GM12878 (cell line): ENCODE measurements around the gene SNCA.

ENCODE experiments used
- CBFB ChIP-seq: IDR thresholded peaks from 2 replicates; pipeline ENCODE4 v1.6.1; 2016; ENCODE audit warnings: antibody characterized with exemption, low read depth
- CTCF ChIP-seq, 3 experiments: IDR thresholded peaks in 2 of 3; conservative IDR thresholded peaks in 1 of 3; 2 replicates each; pipeline ENCODE4 v1.5.1; 2011; ENCODE audit warnings: low read depth in 3 of 3, low read length in 3 of 3, mild to moderate bottlenecking in 3 of 3, control low read depth in 2 of 3, moderate library complexity in 2 of 3, inconsistent platforms in 1 of 3, mixed read lengths in 1 of 3; ENCODE audit not compliant: control insufficient read depth in 2 of 3, insufficient read depth in 1 of 3; ENCODE audit errors: extremely low read depth in 1 of 3
- DPF2 ChIP-seq: fragments of 450-650 bp; IDR thresholded peaks from 2 replicates; pipeline ENCODE4 v1.6.1; 2017; ENCODE audit warnings: mild to moderate bottlenecking
- EZH2 ChIP-seq: IDR thresholded peaks from 2 replicates; pipeline ENCODE4 v1.6.1; 2012; ENCODE audit warnings: low read depth, mild to moderate bottlenecking, control low read depth, inconsistent platforms, low read length, borderline replicate concordance; ENCODE audit not compliant: control insufficient read depth
- MYC ChIP-seq: IDR thresholded peaks from 2 replicates; pipeline ENCODE4 v1.6.1; 2011; ENCODE audit warnings: mild to moderate bottlenecking, low read length, moderate library complexity, inconsistent platforms; ENCODE audit not compliant: insufficient read depth, insufficient replicate concordance, insufficient read length, severe bottlenecking
- NRF1 ChIP-seq: conservative IDR thresholded peaks from 2 replicates; pipeline ENCODE4 v1.6.1; 2011; ENCODE audit warnings: mild to moderate bottlenecking, low read depth, low read length, improper control_type of control experiment
- POLR2AphosphoS2 ChIP-seq: IDR thresholded peaks from 2 replicates; pipeline ENCODE4 v1.6.1; 2011; ENCODE audit warnings: low read depth, mild to moderate bottlenecking, low read length, improper control_type of control experiment, moderate library complexity
- POLR2AphosphoS5 ChIP-seq: IDR thresholded peaks from 2 replicates; pipeline ENCODE4 v1.6.1; 2011; ENCODE audit warnings: mild to moderate bottlenecking, low read length, inconsistent platforms
- RAD51 ChIP-seq: fragments of 450-650 bp; IDR thresholded peaks from 2 replicates; pipeline ENCODE4 v1.6.1; 2016; ENCODE audit warnings: moderate library complexity, mild to moderate bottlenecking, inconsistent platforms
- SMAD1 ChIP-seq: fragments of 450-650 bp; IDR thresholded peaks from 2 replicates; pipeline ENCODE4 v1.6.1; 2018; ENCODE audit warnings: mild to moderate bottlenecking, low read depth; ENCODE audit not compliant: partially characterized antibody
- SUPT20H ChIP-seq: IDR thresholded peaks from 2 replicates; pipeline ENCODE4 v1.6.1; 2011; ENCODE audit warnings: low read depth, mild to moderate bottlenecking, low read length, moderate library complexity, borderline replicate concordance; ENCODE audit not compliant: control insufficient read depth
- TARDBP ChIP-seq: IDR thresholded peaks from 2 replicates; pipeline ENCODE4 v1.6.1; 2016; ENCODE audit warnings: borderline replicate concordance
- USF1 ChIP-seq: IDR thresholded peaks from 2 replicates; pipeline ENCODE4 v1.6.1; 2011; ENCODE audit warnings: borderline replicate concordance, low read depth, mild to moderate bottlenecking, moderate library complexity, mixed read lengths, low read length; ENCODE audit not compliant: insufficient read depth; ENCODE audit errors: extremely low read length
- TF ChIP-seq, protein P1 (sequence below): fragments of 450-650 bp; IDR thresholded peaks from 2 replicates; pipeline ENCODE4 v1.6.1; 2017; ENCODE audit warnings: mild to moderate bottlenecking

DNA sequence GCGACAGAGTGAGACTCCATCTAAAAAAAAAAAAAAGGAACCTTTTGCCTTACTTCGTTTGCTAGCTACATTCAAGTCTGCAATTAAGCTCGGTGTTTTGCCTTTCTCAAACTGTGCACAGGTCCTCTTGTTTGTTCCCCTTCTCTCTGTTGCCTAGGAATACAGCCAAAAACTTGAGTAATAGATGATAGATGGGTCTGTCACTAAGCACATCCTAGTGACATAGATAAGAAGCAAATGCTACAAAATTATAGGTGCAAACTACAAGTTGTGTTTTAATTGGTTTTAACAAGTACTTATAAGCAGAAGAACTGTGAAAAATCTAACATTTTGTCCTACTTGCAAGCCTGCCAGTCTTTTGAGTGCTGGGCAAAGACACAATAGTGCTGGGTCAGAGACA, 95.2 kb downstream of the SNCA start:
- TF ChIP-seq NRF1 (no peak), RAD51 (no peak), USF1 (no peak), MYC (no peak), EZH2 (no peak), POLR2AphosphoS5 (no peak), CTCF (IDR thresholded peaks at IDR 0.05 in 2 of 3, conservative IDR thresholded peaks at IDR 0.05 in 1 of 3; ENCODE audit: control insufficient read depth in 2 of 3, extremely low read depth in 1 of 3, insufficient read depth in 1 of 3, low read depth in 3 of 3, low read length in 3 of 3) (no peak), DPF2 (no peak), CBFB (no peak), TARDBP (no peak), SMAD1 (no peak), SUPT20H (no peak), POLR2AphosphoS2 (no peak)
- TF ChIP-seq, protein P1, sequence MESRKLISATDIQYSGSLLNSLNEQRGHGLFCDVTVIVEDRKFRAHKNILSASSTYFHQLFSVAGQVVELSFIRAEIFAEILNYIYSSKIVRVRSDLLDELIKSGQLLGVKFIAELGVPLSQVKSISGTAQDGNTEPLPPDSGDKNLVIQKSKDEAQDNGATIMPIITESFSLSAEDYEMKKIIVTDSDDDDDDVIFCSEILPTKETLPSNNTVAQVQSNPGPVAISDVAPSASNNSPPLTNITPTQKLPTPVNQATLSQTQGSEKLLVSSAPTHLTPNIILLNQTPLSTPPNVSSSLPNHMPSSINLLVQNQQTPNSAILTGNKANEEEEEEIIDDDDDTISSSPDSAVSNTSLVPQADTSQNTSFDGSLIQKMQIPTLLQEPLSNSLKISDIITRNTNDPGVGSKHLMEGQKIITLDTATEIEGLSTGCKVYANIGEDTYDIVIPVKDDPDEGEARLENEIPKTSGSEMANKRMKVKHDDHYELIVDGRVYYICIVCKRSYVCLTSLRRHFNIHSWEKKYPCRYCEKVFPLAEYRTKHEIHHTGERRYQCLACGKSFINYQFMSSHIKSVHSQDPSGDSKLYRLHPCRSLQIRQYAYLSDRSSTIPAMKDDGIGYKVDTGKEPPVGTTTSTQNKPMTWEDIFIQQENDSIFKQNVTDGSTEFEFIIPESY = no peak
